ENCODE results near the gene IST1.
"Not testable (repeated sequence)": the region's sequence is repeated elsewhere in the genome, so short reads cannot be mapped to it uniquely, and the experiment has no call there.

IST1 gene

GRCh38 chr16:71899171-71899570 lies 3.8 kb downstream of the IST1 start:
- no peak for DNase-seq (ENCODE audit: low read depth)
- in situ Hi-C loops (cut with HindIII; ENCODE audit: low sequenced_read_pairs) = no loop called here
- TF ChIP-seq CTCF (IDR thresholded peaks at IDR 0.05; ENCODE audit: low read depth, low read length, missing control alignments) = no peak
- H3K4me3 ChIP-seq (ENCODE audit: low read depth, low read length) = no peak overlapping the region

- in situ Hi-C loops (cut with HindIII; ENCODE audit: low sequenced_read_pairs) = no loop called here
- no peak for TF ChIP-seq CTCF (IDR thresholded peaks at IDR 0.05; ENCODE audit: low read depth, low read length, missing control alignments)
- no peak overlapping the region for H3K4me3 ChIP-seq (ENCODE audit: low read depth, low read length)
- no peak for DNase-seq (ENCODE audit: low read depth)
Measured at GRCh38 chr16:71902656-71903365, 7.5 kb downstream of the IST1 start.

GRCh38 chr16:71903608-71904007 lies 8.3 kb downstream of the IST1 start:
- no peak for DNase-seq (ENCODE audit: low read depth)
- no peak for TF ChIP-seq CTCF (IDR thresholded peaks at IDR 0.05; ENCODE audit: low read depth, low read length, missing control alignments)
- H3K4me3 ChIP-seq (ENCODE audit: low read depth, low read length) = no peak overlapping the region
- in situ Hi-C loops (cut with HindIII; ENCODE audit: low sequenced_read_pairs) = no loop called here

- no peak overlapping the region for H3K4me3 ChIP-seq (ENCODE audit: low read depth, low read length)
- TF ChIP-seq CTCF (IDR thresholded peaks at IDR 0.05; ENCODE audit: low read depth, low read length, missing control alignments) = no peak
- no peak for DNase-seq (ENCODE audit: low read depth)
- in situ Hi-C loops (cut with HindIII; ENCODE audit: low sequenced_read_pairs) = no loop called here
Measured at GRCh38 chr16:71904239-71904638, 8.9 kb downstream of the IST1 start.

- in situ Hi-C loops (cut with HindIII; ENCODE audit: low sequenced_read_pairs); DNase-seq (ENCODE audit: low read depth); H3K4me3 ChIP-seq (ENCODE audit: low read depth, low read length): not testable (repeated sequence)
Measured at GRCh38 chr16:71905765-71906164, 10.4 kb downstream of the IST1 start.

GRCh38 chr16:71911121-71911520 lies 15.8 kb downstream of the IST1 start:
- DNase-seq (ENCODE audit: low read depth) = no peak
- no peak for TF ChIP-seq CTCF (IDR thresholded peaks at IDR 0.05; ENCODE audit: low read depth, low read length, missing control alignments)
- in situ Hi-C loops (cut with HindIII; ENCODE audit: low sequenced_read_pairs) = no loop called here
- H3K4me3 ChIP-seq (ENCODE audit: low read depth, low read length) = no peak overlapping the region

- no peak for TF ChIP-seq CTCF (IDR thresholded peaks at IDR 0.05; ENCODE audit: low read depth, low read length, missing control alignments)
- no peak overlapping the region for H3K4me3 ChIP-seq (ENCODE audit: low read depth, low read length)
- in situ Hi-C loops (cut with HindIII; ENCODE audit: low sequenced_read_pairs) = no loop called here
- DNase-seq (ENCODE audit: low read depth) = no peak
Measured at GRCh38 chr16:71912534-71913275, 17.4 kb downstream of the IST1 start.
